SU-DHL-6 (cell line): Measurements from ENCODE around the gene SCFD2.

Source experiments
- EZH2phosphoT487 ChIP-seq: fragments of 200-600 bp; sonication (generic), shearing (Covaris generic); conservative IDR thresholded peaks from 2 replicates; pipeline ENCODE4 v1.6.1; 2018; ENCODE audit warnings: mild to moderate bottlenecking, antibody characterized with exemption, low read length, moderate library complexity, mixed read lengths
- TF ChIP-seq, protein P1 (sequence below): fragments of 200-600 bp; sonication (generic); IDR thresholded peaks from one replicate; pipeline ENCODE4 v1.5.1; 2017; ENCODE audit warnings: antibody characterized with exemption, mild to moderate bottlenecking, low read length, moderate library complexity; ENCODE audit not compliant: insufficient read depth, poor library complexity, severe bottlenecking

- TF ChIP-seq, protein P1, sequence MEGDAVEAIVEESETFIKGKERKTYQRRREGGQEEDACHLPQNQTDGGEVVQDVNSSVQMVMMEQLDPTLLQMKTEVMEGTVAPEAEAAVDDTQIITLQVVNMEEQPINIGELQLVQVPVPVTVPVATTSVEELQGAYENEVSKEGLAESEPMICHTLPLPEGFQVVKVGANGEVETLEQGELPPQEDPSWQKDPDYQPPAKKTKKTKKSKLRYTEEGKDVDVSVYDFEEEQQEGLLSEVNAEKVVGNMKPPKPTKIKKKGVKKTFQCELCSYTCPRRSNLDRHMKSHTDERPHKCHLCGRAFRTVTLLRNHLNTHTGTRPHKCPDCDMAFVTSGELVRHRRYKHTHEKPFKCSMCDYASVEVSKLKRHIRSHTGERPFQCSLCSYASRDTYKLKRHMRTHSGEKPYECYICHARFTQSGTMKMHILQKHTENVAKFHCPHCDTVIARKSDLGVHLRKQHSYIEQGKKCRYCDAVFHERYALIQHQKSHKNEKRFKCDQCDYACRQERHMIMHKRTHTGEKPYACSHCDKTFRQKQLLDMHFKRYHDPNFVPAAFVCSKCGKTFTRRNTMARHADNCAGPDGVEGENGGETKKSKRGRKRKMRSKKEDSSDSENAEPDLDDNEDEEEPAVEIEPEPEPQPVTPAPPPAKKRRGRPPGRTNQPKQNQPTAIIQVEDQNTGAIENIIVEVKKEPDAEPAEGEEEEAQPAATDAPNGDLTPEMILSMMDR = no peak
- TF ChIP-seq EZH2phosphoT487 = no peak
These were observed 197.6 kb downstream of the SCFD2 start for GRCh38 chr4:53168228-53168627.
